GM23248 (cell line): ENCODE results near the gene SSR4.

Experiments used
- EZH2 ChIP-seq: fragments of 200-600 bp; sonication (generic); IDR thresholded peaks from 2 replicates; pipeline ENCODE4 v1.6.1; 2018; ENCODE audit warnings: antibody characterized with exemption, mild to moderate bottlenecking; ENCODE audit not compliant: insufficient read depth, poor library complexity, severe bottlenecking
- EZH2phosphoT487 ChIP-seq: fragments of 200-600 bp; sonication (generic); IDR thresholded peaks from 2 replicates; pipeline ENCODE4 v1.6.1; 2018; ENCODE audit warnings: antibody characterized with exemption, moderate library complexity, mild to moderate bottlenecking, low read depth; ENCODE audit not compliant: insufficient read depth

DNA sequence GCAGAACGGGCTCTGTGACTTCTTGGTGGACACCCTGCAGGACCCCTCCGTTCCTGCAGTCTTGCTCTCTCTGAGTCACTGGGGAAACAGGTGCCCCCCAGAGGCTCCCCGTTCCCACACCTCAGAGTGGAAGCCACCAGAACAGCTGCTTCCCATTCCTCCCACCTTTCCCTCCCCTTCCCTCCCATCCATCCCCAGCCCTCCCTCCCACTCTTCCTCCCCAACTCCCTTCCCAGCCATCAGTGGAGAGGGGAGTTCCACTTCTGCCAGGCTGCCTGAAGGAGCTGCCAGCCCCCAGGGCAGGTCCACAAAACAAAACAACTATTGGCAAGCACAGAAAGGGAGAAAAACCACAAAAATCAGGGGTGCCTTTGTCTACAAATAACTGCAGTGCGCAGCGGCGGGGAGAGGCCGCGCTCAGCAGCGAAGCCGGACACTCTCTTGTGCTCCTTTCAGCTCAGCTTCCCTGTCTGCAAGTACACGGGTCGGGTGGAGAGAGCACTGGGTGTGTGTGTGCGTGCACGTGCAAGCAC is 8.1 kb downstream of the SSR4 start:
- no peak for TF ChIP-seq EZH2
- no peak for TF ChIP-seq EZH2phosphoT487
